ENCODE measurements around the gene NEK3. TPM values are rescaled to one million over a fixed set of nuclear protein-coding genes. Genes with fewer than 3 reads are reported as not detected.

NEK3 gene
- total RNA-seq, 1 donor from 2014 or later, result 27.5 TPM

DNA sequence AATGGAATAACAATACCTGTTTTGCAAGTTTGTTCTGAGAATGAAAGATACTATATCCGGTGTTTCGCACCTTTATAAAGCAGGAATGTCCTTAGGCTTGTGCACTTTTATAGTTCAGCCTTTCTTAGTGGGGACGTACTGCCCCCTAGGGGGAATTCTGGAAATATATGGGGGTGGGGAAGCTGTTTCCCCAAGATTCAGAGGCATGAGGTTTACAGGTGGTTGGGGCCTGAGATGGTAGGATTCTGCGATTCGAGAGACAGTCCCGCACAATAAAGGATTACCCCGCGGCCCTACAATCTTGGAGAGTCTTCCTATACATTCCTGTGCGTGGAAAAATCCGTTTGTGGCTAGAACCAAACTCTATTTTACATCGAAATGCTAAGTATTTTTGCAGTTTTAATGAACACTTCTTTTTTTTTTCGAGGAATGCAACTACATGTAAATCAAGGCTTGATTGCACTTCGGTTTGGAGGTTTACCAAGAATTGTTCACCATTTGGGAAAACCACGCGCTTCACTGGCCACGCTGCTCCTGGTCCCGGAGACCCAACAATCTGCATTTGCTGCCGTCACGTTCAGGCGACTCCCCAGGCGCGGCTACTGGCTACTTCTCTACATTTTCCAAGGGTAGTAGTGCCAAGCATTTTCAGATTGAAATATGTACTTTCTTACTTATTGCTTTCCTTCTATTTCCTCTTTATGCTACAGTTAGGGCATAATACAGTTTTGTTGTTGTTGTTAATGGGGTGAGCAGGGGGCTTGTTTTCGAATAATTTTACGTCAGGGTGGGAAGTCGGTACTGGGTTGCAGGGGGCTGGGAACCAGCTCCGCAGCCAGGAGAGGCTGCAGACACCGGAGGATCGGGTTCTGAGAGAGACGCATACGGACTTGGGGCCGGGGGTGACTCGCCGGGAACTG, 31.4 kb downstream of the NEK3 start:
- no peaks in the 10 kb centered on the region for H3K9me3 Mint-ChIP-seq
- peaks cover 20% of the 10 kb centered on the region for H3K36me3 Mint-ChIP-seq (ENCODE audit: low read depth)
- H3K27me3 Mint-ChIP-seq (ENCODE audit: low read depth), result peaks cover 6% of the 10 kb centered on the region
- TF ChIP-seq, protein P1, sequence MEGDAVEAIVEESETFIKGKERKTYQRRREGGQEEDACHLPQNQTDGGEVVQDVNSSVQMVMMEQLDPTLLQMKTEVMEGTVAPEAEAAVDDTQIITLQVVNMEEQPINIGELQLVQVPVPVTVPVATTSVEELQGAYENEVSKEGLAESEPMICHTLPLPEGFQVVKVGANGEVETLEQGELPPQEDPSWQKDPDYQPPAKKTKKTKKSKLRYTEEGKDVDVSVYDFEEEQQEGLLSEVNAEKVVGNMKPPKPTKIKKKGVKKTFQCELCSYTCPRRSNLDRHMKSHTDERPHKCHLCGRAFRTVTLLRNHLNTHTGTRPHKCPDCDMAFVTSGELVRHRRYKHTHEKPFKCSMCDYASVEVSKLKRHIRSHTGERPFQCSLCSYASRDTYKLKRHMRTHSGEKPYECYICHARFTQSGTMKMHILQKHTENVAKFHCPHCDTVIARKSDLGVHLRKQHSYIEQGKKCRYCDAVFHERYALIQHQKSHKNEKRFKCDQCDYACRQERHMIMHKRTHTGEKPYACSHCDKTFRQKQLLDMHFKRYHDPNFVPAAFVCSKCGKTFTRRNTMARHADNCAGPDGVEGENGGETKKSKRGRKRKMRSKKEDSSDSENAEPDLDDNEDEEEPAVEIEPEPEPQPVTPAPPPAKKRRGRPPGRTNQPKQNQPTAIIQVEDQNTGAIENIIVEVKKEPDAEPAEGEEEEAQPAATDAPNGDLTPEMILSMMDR (conservative IDR thresholded peaks at IDR 0.05), result peak; percentile 92
- peaks cover 21% of the 10 kb centered on the region for H3K4me1 Mint-ChIP-seq
- peak; percentile 60 for DNase-seq (ENCODE audit: low read depth, low spot score)
- peak overlapping the region; percentile 8 for H3K27ac Mint-ChIP-seq (ENCODE audit: unreplicated experiment)
- H3K4me3 Mint-ChIP-seq, result peak overlapping the region; percentile 88

DNA sequence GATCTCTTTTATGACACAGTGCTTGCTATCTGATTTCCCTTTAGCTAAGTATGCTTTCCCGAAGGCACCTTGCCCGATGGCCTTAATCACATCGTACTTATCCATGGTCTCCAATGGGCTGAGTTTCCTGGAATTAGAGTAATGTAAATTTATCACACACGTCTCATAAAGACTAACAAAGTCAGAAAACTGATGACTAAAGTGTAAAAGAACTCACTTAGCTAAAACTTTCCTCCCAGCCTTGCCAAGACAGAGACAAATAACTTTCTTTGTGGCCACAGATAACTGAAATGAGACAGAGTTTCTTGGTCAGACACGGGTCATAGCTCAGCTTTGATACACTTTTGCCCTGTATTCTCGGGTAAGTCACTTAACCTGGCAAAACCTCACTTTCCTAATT, 32.0 kb downstream of the NEK3 start:
- Mint-ChIP-seq H3K27ac (ENCODE audit: unreplicated experiment) (no peak overlapping the region), H3K9me3 (no peaks in the 10 kb centered on the region), H3K27me3 (ENCODE audit: low read depth) (peaks cover 6% of the 10 kb centered on the region), H3K36me3 (ENCODE audit: low read depth) (peaks cover 18% of the 10 kb centered on the region), H3K4me1 (peaks cover 21% of the 10 kb centered on the region), H3K4me3 (peak overlapping the region; percentile 88)
- no peak for DNase-seq (ENCODE audit: low read depth, low spot score)
- TF ChIP-seq, protein P1 (conservative IDR thresholded peaks at IDR 0.05), result no peak

DNA sequence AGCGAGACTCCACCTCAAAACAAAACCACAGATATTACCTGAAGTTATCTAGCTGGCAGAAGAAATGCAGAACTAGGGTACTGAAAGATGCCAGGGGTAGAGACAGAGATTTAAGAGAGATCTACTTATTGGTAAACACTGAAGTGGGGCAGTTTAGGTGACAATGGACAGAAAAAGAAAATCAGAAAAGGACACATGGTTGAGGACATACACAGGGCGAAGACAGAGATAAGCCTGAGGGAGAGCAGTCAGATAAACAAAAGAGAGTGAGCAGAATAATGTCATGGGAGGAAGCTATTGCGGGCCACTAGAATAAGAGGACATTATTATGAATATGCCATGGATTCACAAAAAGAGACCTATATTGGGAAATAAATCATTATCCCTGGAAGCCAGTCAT, 33.9 kb downstream of the NEK3 start:
- Mint-ChIP-seq H3K9me3 (no peaks in the 10 kb centered on the region), H3K36me3 (ENCODE audit: low read depth) (peaks cover under 1% of the 10 kb centered on the region), H3K4me1 (peaks cover 21% of the 10 kb centered on the region), H3K27me3 (ENCODE audit: low read depth) (peaks cover 6% of the 10 kb centered on the region), H3K27ac (ENCODE audit: unreplicated experiment) (no peak overlapping the region), H3K4me3 (no peak overlapping the region)
- TF ChIP-seq, protein P1 (conservative IDR thresholded peaks at IDR 0.05), result no peak
- DNase-seq (ENCODE audit: low read depth, low spot score), result no peak

DNA sequence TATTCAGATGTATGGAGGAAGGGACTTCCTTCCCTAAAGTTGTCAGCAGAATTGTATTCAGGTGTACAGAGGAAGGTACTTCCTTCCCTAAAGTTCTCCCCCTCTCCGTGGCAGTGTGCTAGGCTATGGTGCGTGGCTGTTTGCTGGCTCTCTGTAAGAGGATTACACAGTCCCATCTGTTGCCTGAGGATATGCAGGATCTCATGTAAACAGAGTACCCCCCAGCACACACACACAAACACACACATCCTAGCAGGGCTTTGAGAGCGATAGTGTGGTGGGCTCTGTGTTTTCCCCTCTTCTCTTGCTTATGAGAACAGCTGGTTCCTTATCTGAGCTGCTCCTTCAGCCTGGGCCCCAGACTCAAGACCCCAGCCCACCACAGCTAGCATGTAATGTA, 40.8 kb downstream of the NEK3 start:
- DNase-seq (ENCODE audit: low read depth, low spot score), result no peak
- Mint-ChIP-seq H3K9me3 (no peaks in the 10 kb centered on the region), H3K36me3 (ENCODE audit: low read depth) (no peaks in the 10 kb centered on the region), H3K4me1 (no peaks in the 10 kb centered on the region), H3K27ac (ENCODE audit: unreplicated experiment) (no peak overlapping the region), H3K27me3 (ENCODE audit: low read depth) (peaks cover 4% of the 10 kb centered on the region), H3K4me3 (no peak overlapping the region)
- TF ChIP-seq, protein P1 (conservative IDR thresholded peaks at IDR 0.05), result no peak

DNA sequence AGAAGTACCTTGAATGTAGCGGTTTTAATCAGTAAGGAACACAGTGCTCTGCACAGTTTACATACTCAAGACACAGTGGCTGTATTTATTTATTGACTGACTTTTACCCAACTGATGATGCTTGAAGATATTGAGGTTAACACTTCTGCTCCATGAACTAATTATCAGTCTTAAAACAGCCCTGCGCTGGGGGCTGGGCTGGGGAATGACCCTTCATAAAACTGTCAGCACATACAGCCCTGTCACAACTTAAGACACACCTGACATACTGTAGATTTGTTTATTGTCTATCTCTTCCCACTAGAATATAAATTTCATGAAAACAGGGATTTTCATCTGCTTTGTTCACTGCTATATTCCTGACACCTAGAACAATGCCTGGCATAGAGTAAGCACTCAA, 41.3 kb downstream of the NEK3 start:
- Mint-ChIP-seq H3K36me3 (ENCODE audit: low read depth) (no peaks in the 10 kb centered on the region), H3K9me3 (no peaks in the 10 kb centered on the region), H3K4me3 (no peak overlapping the region), H3K27ac (ENCODE audit: unreplicated experiment) (no peak overlapping the region), H3K4me1 (no peaks in the 10 kb centered on the region), H3K27me3 (ENCODE audit: low read depth) (peaks cover 2% of the 10 kb centered on the region)
- TF ChIP-seq, protein P1 (conservative IDR thresholded peaks at IDR 0.05), result no peak
- DNase-seq (ENCODE audit: low read depth, low spot score), result no peak
